PFSK-1 (cell line): Measurements from ENCODE around the gene WDR90.

ENCODE experiments used
- FOXP2 ChIP-seq: optimal IDR thresholded peaks from 2 replicates; pipeline ENCODE3; 2011; ENCODE audit warnings: borderline replicate concordance, control low read depth, inconsistent platforms; ENCODE audit not compliant: insufficient read depth; ENCODE audit errors: extremely low read length, extremely low read depth
- POLR2AphosphoS5 ChIP-seq: IDR thresholded peaks from 2 replicates; pipeline ENCODE4 v1.6.1; 2012; ENCODE audit warnings: low read depth, mild to moderate bottlenecking, control low read depth, low read length, moderate library complexity
- REST ChIP-seq, 2 experiments: IDR thresholded peaks; 2 replicates each; pipeline versions ENCODE4 v1.6.1 to v1.8.0; 2011 to 2012; ENCODE audit warnings: low read depth in 2 of 2, low read length in 2 of 2, control low read depth in 1 of 2, inconsistent platforms in 1 of 2, mild to moderate bottlenecking in 1 of 2, moderate library complexity in 1 of 2; ENCODE audit not compliant: insufficient read depth in 1 of 2
- SIN3A ChIP-seq: IDR thresholded peaks from 2 replicates; pipeline ENCODE4 v1.6.1; 2012; ENCODE audit warnings: mild to moderate bottlenecking, low read length, moderate library complexity, borderline replicate concordance; ENCODE audit not compliant: insufficient read depth
- TAF1 ChIP-seq: IDR thresholded peaks from 2 replicates; pipeline ENCODE4 v1.6.1; 2012; ENCODE audit warnings: low read length, control low read depth, borderline replicate concordance; ENCODE audit not compliant: insufficient read depth

- no peak for TF ChIP-seq POLR2AphosphoS5
- no peak for TF ChIP-seq TAF1
- no peak for TF ChIP-seq SIN3A
- no peak for TF ChIP-seq REST (IDR thresholded peaks at IDR 0.05; ENCODE audit: insufficient read depth in 1 of 2, low read depth in 2 of 2, low read length in 2 of 2)
- TF ChIP-seq FOXP2 = no peak
These were observed 57.3 kb downstream of the WDR90 start for GRCh38 chr16:706189-707061.
